SU-DHL-6 (cell line): ENCODE results near the gene KCNK16.

Experiments used
- H2AFZ ChIP-seq: fragments of 200-600 bp; sonication (generic); 2 replicates; pipeline ENCODE4 v1.6.1; 2014; ENCODE audit warnings: low read depth, mild to moderate bottlenecking, moderate library complexity, mixed read lengths, antibody characterized with exemption, low read length; ENCODE audit not compliant: severe bottlenecking
- H3F3A ChIP-seq: fragments of 200-600 bp; shearing (Covaris generic); 2 replicates; pipeline ENCODE4 v1.6.0; 2016; ENCODE audit warnings: antibody characterized with exemption, mild to moderate bottlenecking; ENCODE audit not compliant: insufficient read depth
- H3K27ac ChIP-seq: fragments of 200-600 bp; sonication (generic); 2 replicates; pipeline ENCODE4 v1.5.1; 2016; ENCODE audit warnings: low read depth, mild to moderate bottlenecking, low read length, moderate library complexity, mixed read lengths
- H3K27me3 ChIP-seq: fragments of 200-600 bp; sonication (generic), shearing (Covaris generic); 2 replicates; pipeline ENCODE4 v1.6.0; 2014; ENCODE audit warnings: mild to moderate bottlenecking, low read length
- H3K36me3 ChIP-seq: fragments of 200-600 bp; sonication (generic); 2 replicates; pipeline ENCODE4 v1.6.1; 2014; ENCODE audit warnings: mild to moderate bottlenecking, low read length, mixed read lengths
- H3K4me2 ChIP-seq: fragments of 300-600, 200-600 bp; shearing (Covaris generic), sonication (generic); 2 replicates; pipeline ENCODE4 v1.6.0; 2014; ENCODE audit warnings: low read length, low read depth, mild to moderate bottlenecking; ENCODE audit not compliant: poor library complexity, severe bottlenecking
- H3K4me3 ChIP-seq: fragments of 200-600 bp; sonication (generic); 2 replicates; pipeline ENCODE4 v1.5.1; 2014; ENCODE audit warnings: antibody characterized with exemption, low read length, mild to moderate bottlenecking, mixed read lengths; ENCODE audit not compliant: insufficient read depth, poor library complexity, severe bottlenecking
- H3K79me2 ChIP-seq: fragments of 200-600 bp; sonication (generic); 2 replicates; pipeline ENCODE4 v1.6.1; 2014; ENCODE audit warnings: mild to moderate bottlenecking, low read length, moderate library complexity; ENCODE audit not compliant: insufficient read depth
- H3K9ac ChIP-seq: fragments of 200-600 bp; sonication (generic); 2 replicates; pipeline ENCODE4 v1.7.0; 2014; ENCODE audit warnings: mild to moderate bottlenecking, low read length
- H3K9me2 ChIP-seq: fragments of 200-600 bp; sonication (generic); replicated peaks from 2 replicates; pipeline ENCODE4 v1.6.1; 2014; ENCODE audit warnings: low read length; ENCODE audit not compliant: insufficient read depth
- H3K9me3 ChIP-seq: fragments of 200-600 bp; sonication (generic); 2 replicates; pipeline ENCODE4 v1.6.1; 2014; ENCODE audit warnings: low read length, mixed read lengths; ENCODE audit not compliant: insufficient read depth
- H4K20me1 ChIP-seq: fragments of 200-600 bp; sonication (generic); 2 replicates; pipeline ENCODE4 v1.6.1; 2014; ENCODE audit warnings: low read depth, mild to moderate bottlenecking, antibody characterized with exemption, low read length, moderate library complexity, mixed read lengths
- EZH2phosphoT487 ChIP-seq: fragments of 200-600 bp; sonication (generic), shearing (Covaris generic); conservative IDR thresholded peaks from 2 replicates; pipeline ENCODE4 v1.6.1; 2018; ENCODE audit warnings: mild to moderate bottlenecking, antibody characterized with exemption, low read length, moderate library complexity, mixed read lengths
- TF ChIP-seq, protein P1 (sequence below): fragments of 200-600 bp; sonication (generic); IDR thresholded peaks from one replicate; pipeline ENCODE4 v1.5.1; 2017; ENCODE audit warnings: antibody characterized with exemption, mild to moderate bottlenecking, low read length, moderate library complexity; ENCODE audit not compliant: insufficient read depth, poor library complexity, severe bottlenecking

Gene KCNK16

DNA sequence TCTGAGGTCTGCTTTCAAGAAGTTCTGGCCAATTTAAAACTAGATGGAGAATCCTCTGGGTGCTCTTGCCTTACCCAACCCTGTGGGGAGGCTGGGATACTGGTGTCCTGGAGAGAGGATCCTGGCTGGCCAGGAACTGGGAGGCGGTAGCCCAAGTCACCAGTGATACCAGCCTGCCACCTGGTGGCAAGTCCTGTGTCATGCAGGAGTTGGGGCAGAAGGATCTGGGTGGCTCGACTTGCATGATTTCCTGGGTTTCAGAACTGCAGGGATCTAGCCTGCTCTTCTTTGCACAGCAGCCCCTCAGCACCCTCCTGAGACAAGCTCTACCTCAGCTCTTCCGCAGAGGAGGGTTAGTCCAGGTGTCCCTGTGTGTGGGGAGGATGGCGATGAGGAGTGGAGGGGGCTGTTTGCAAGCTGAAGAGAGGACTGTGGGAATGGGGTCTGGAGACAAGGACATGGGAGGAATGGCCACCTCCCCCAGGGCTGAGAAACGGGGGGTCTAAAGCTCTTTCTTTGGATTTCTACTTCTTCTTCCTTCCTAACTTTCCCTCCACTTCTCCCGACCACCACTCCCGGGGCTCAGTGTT lies 12.5 kb downstream of the KCNK16 start:
- no peak overlapping the region for H3K4me3 ChIP-seq
- no peaks in the 10 kb centered on the region for H3K79me2 ChIP-seq
- TF ChIP-seq EZH2phosphoT487, result no peak
- TF ChIP-seq, protein P1, sequence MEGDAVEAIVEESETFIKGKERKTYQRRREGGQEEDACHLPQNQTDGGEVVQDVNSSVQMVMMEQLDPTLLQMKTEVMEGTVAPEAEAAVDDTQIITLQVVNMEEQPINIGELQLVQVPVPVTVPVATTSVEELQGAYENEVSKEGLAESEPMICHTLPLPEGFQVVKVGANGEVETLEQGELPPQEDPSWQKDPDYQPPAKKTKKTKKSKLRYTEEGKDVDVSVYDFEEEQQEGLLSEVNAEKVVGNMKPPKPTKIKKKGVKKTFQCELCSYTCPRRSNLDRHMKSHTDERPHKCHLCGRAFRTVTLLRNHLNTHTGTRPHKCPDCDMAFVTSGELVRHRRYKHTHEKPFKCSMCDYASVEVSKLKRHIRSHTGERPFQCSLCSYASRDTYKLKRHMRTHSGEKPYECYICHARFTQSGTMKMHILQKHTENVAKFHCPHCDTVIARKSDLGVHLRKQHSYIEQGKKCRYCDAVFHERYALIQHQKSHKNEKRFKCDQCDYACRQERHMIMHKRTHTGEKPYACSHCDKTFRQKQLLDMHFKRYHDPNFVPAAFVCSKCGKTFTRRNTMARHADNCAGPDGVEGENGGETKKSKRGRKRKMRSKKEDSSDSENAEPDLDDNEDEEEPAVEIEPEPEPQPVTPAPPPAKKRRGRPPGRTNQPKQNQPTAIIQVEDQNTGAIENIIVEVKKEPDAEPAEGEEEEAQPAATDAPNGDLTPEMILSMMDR, result peak; percentile 94
- no peaks in the 10 kb centered on the region for H3K9me2 ChIP-seq
- H3K9ac ChIP-seq, result no peak overlapping the region
- H3F3A ChIP-seq, result no peaks in the 10 kb centered on the region
- no peak overlapping the region for H3K27ac ChIP-seq
- no peaks in the 10 kb centered on the region for H3K9me3 ChIP-seq
- H3K36me3 ChIP-seq, result no peaks in the 10 kb centered on the region
- H3K4me2 ChIP-seq, result no peak overlapping the region
- H3K27me3 ChIP-seq, result no peaks in the 10 kb centered on the region
- no peak overlapping the region for H2AFZ ChIP-seq
- no peaks in the 10 kb centered on the region for H4K20me1 ChIP-seq

DNA sequence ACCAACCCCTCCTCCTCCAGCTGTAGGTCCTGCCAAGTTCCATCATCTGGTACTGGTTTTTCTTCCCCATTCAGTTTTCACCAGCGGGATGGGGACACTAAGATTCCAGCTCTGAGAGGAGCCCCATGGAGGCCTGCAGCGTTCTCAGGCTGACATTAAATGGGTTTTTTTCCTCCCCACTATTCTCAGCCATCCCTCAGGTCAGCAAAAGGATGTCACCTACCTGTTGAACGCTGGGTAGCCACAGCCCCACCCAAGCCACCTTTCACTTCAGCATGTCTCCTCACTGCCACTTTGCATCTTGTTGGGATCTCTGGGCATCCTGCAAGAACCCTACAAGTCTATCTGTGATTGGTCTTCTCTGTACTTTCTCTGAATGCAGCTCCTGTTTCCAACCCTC lies 15.0 kb downstream of the KCNK16 start:
- Histone ChIP-seq H3K4me3 (no peak overlapping the region), H3K27ac (no peak overlapping the region), H3K9ac (no peak overlapping the region), H3K36me3 (no peaks in the 10 kb centered on the region), H3K79me2 (no peaks in the 10 kb centered on the region), H3K9me3 (no peaks in the 10 kb centered on the region), H2AFZ (no peak overlapping the region), H3K27me3 (no peaks in the 10 kb centered on the region), H3K4me2 (no peak overlapping the region), H3K9me2 (no peaks in the 10 kb centered on the region), H3F3A (no peaks in the 10 kb centered on the region), H4K20me1 (no peaks in the 10 kb centered on the region)
- TF ChIP-seq EZH2phosphoT487, result no peak
- TF ChIP-seq, protein P1, result no peak

DNA sequence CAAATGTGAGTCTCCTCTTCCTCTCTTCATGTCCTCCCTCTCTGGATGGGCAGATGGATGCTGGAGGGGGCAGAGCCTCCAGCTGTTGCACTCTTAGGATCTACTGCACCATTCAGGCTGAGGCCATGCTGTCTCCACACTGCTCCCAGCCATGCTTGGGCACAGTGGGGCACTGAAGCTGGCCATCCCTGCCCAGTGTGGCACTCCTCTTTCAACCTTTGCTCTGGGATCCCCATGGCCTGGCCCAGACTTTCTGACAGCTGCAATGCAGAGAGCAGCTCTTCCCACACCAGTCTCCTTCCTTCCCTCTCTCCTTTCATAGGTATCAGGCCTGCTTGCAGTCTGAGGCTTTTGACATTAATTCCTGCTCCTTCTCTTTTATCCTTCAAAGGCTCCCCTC lies 17.6 kb downstream of the KCNK16 start:
- H3K27ac ChIP-seq, result no peak overlapping the region
- no peak overlapping the region for H3K4me2 ChIP-seq
- no peak overlapping the region for H3K9ac ChIP-seq
- TF ChIP-seq, protein P1, result no peak
- TF ChIP-seq EZH2phosphoT487, result no peak
- no peaks in the 10 kb centered on the region for H3K27me3 ChIP-seq
- H2AFZ ChIP-seq, result no peak overlapping the region
- H3K36me3 ChIP-seq, result no peaks in the 10 kb centered on the region
- no peaks in the 10 kb centered on the region for H3K9me3 ChIP-seq
- H3K4me3 ChIP-seq, result no peak overlapping the region
- H3F3A ChIP-seq, result no peaks in the 10 kb centered on the region
- H4K20me1 ChIP-seq, result no peaks in the 10 kb centered on the region
- no peaks in the 10 kb centered on the region for H3K79me2 ChIP-seq
- no peaks in the 10 kb centered on the region for H3K9me2 ChIP-seq
